B cell (primary cell): ENCODE results near the gene BLVRB. TPM values are rescaled to one million over a fixed set of nuclear protein-coding genes. Genes with fewer than 3 reads are reported as not detected.

ENCODE experiments used
- ATAC-seq: fragments of 200-7000 bp; cut with Tn5 transposase; one replicate; pipeline ENCODE4 v1.10.0; 2021; ENCODE audit warnings: low read depth, mild to moderate bottlenecking, moderate number of reproducible peaks, moderate library complexity
- CTCF ChIA-PET: fragments of 350-600 bp; sonication (Branson Sonifier 250); formaldehyde crosslinking; loops from one replicate; lab custom pipeline; 2021; ENCODE audit warnings: antibody characterized with exemption, inconsistent platforms; lab: Charles Lee
- POLR2A ChIA-PET: fragments of 350-600 bp; sonication (Branson Sonifier 250); formaldehyde crosslinking; loops from one replicate; lab custom pipeline; 2021; ENCODE audit warnings: antibody characterized with exemption; lab: Charles Lee
- DNase-seq: peaks from one replicate; pipeline ENCODE4 v3.0.0; 2013
- H2AFZ ChIP-seq: 2 replicates; pipeline ENCODE4 v1.6.1; 2012; ENCODE audit warnings: mild to moderate bottlenecking, low read depth, low read length; ENCODE audit not compliant: insufficient read depth, poor library complexity, severe bottlenecking
- H3K27ac ChIP-seq, 2 donors: 1 replicate in 1 of 2; 2 replicates in 1 of 2; pipeline ENCODE4 v1.5.1; 2012 to 2013; ENCODE audit warnings: low read length in 2 of 2, mild to moderate bottlenecking in 2 of 2, moderate library complexity in 1 of 2
- H3K27me3 ChIP-seq, 4 experiments: fragments of 200-600 bp in 1 of 4; sonication (generic) in 1 of 4; replicated peaks in 1 of 4; 1 replicate in 2 of 4; 2 replicates in 2 of 4; pipeline versions ENCODE4 v1.6.1 to v1.7.0; 2013 to 2016; ENCODE audit warnings: low read length in 3 of 4, mild to moderate bottlenecking in 2 of 4, mixed read lengths in 1 of 4, moderate library complexity in 1 of 4; ENCODE audit not compliant: insufficient read depth in 4 of 4, control insufficient read depth in 3 of 4; ENCODE audit errors: control extremely low read depth in 1 of 4
- H3K36me3 ChIP-seq, 2 experiments: replicated peaks in 1 of 2; 1 replicate in 1 of 2; 2 replicates in 1 of 2; pipeline versions ENCODE4 v1.6.1 to v1.7.1; 2013; ENCODE audit warnings: low read length in 1 of 2; ENCODE audit not compliant: insufficient read depth in 2 of 2, control insufficient read depth in 1 of 2; ENCODE audit errors: control extremely low read depth in 1 of 2, extremely low read depth in 1 of 2
- H3K4me1 ChIP-seq, 2 donors: fragments of 200-600 bp in 1 of 2; sonication (generic) in 1 of 2; 1 replicate in 1 of 2; 2 replicates in 1 of 2; pipeline versions ENCODE4 v1.5.1 to v1.6.1; 2013 to 2017; ENCODE audit warnings: low read length in 2 of 2; ENCODE audit not compliant: control insufficient read depth in 2 of 2, insufficient read depth in 2 of 2
- H3K4me2 ChIP-seq: replicated peaks from 2 replicates; pipeline ENCODE3; 2012; ENCODE audit warnings: mild to moderate bottlenecking, low read depth, low read length; ENCODE audit not compliant: poor library complexity, severe bottlenecking
- H3K4me3 ChIP-seq, 5 experiments: fragments of 200-600 bp in 1 of 5; sonication (generic) in 1 of 5; 1 replicate in 3 of 5; 2 replicates in 2 of 5; pipeline versions ENCODE4 v1.5.1 to v1.7.0; 2011 to 2016; ENCODE audit warnings: low read length in 4 of 5, mild to moderate bottlenecking in 4 of 5, low read depth in 2 of 5, control low read depth in 1 of 5, moderate library complexity in 1 of 5; ENCODE audit not compliant: insufficient read depth in 1 of 5; ENCODE audit errors: control extremely low read depth in 1 of 5, extremely low read depth in 1 of 5
- H3K79me2 ChIP-seq: fragments of 200-600 bp; sonication (generic); one replicate; pipeline ENCODE4 v1.6.0; 2016; ENCODE audit warnings: low read length; ENCODE audit not compliant: control insufficient read depth, insufficient read depth
- H3K9ac ChIP-seq: fragments of 200-600 bp; sonication (generic); 2 replicates; pipeline ENCODE4 v1.6.1; 2017; ENCODE audit warnings: mild to moderate bottlenecking, low read length, moderate library complexity
- H3K9me3 ChIP-seq, 3 donors: one replicate each; pipeline versions ENCODE4 v1.6.1 to v1.7.1; 2013; ENCODE audit warnings: low read length in 2 of 3; ENCODE audit not compliant: control insufficient read depth in 2 of 3, insufficient read depth in 1 of 3; ENCODE audit errors: control extremely low read depth in 1 of 3
- H4K20me1 ChIP-seq: 2 replicates; pipeline ENCODE4 v1.6.0; 2012; ENCODE audit warnings: mild to moderate bottlenecking, low read length; ENCODE audit not compliant: insufficient read depth, control insufficient read depth, poor library complexity, severe bottlenecking
- H3K27ac Mint-ChIP-seq: one replicate; pipeline ENCODE4 v1.8.0; 2021; ENCODE audit warnings: mixed read lengths
- H3K27me3 Mint-ChIP-seq: one replicate; pipeline ENCODE4 v1.8.0; 2021; ENCODE audit warnings: mixed read lengths
- H3K4me1 Mint-ChIP-seq: one replicate; pipeline ENCODE4 v1.8.0; 2021; ENCODE audit warnings: mixed read lengths
- H3K4me3 Mint-ChIP-seq: one replicate; pipeline ENCODE4 v1.8.0; 2021; ENCODE audit warnings: mixed read lengths
- H3K9me3 Mint-ChIP-seq: one replicate; pipeline ENCODE4 v1.8.0; 2022; ENCODE audit warnings: mixed read lengths; ENCODE audit not compliant: insufficient read depth
- CTCF ChIP-seq: fragments of 200-600 bp; IDR thresholded peaks from one replicate; pipeline ENCODE4 v1.8.0; 2022; ENCODE audit warnings: antibody characterized with exemption, mild to moderate bottlenecking
- EZH2 ChIP-seq: IDR thresholded peaks from 2 replicates; pipeline ENCODE4 v1.6.1; 2012; ENCODE audit warnings: borderline replicate concordance, low read depth, mild to moderate bottlenecking, moderate library complexity, low read length; ENCODE audit not compliant: insufficient read depth, poor library complexity, severe bottlenecking
- WGBS: methylation state at CpG from one replicate; pipeline ENCODE4 v1.1.5; 2013; ENCODE audit warnings: missing lambda C conversion rate; ENCODE audit not compliant: insufficient coverage; 5-methylcytosine and 5-hydroxymethylcytosine counted together
- intact Hi-C: fragments of 100-400 bp; cut with micrococcal nuclease; formaldehyde crosslinking; loops from one replicate; pipeline ENCODE4 v1.10.0; 2022
- polyA plus RNA-seq: library from polyadenylated mRNA; depleted of rRNA; stranded (reverse); fragments of >200 nt; gene quantifications from 2 replicates; pipeline ENCODE4 v1.2.3, GENCODE V29; 2012
- total RNA-seq, 2 donors: library from RNA; stranded (reverse); fragments of 120-200 nt in 1 of 2; gene quantifications; 1 replicate in 1 of 2; 2 replicates in 1 of 2; pipeline versions ENCODE4 v1.2.3 to v1.2.4, GENCODE V29; 2013 to 2022

BLVRB gene
- total and polyA plus RNA-seq, 2 donors (not counting 1 experiment from before 2014, with no cell fraction given) = 14.2 to 23.2 TPM

DNA sequence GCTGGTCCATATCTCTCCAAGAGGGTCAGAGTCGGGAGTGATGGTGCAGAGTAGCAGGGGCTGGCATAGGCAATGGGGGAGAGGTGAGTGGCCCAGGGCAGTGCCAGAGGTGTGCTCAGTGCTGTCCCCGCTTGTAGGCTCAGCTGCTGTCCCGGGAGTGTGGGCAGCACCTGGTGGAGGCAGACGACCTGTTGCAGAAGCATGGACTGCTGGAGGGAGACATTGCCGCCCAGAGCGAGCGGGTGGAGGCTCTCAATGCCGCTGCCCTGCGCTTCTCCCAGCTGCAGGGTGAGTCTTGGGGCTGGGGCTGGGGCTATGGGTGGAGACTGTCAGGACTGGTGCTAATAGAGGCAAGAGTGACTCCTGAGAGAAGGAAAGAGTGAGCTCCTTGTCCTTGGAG, 40.6 kb upstream of the BLVRB start:
- Mint-ChIP-seq H3K4me1 (no peaks in the 10 kb centered on the region), H3K27ac (no peak overlapping the region), H3K4me3 (no peak overlapping the region), H3K9me3 (no peaks in the 10 kb centered on the region), H3K27me3 (peaks cover 47% of the 10 kb centered on the region)
- Histone ChIP-seq H3K27me3 (peaks cover 0 to 33% (median 3%) of the 10 kb centered on the region in 4 experiments), H4K20me1 (no peaks in the 10 kb centered on the region), H3K27ac (no peak overlapping the region), H3K79me2 (no peaks in the 10 kb centered on the region), H2AFZ (no peak overlapping the region), H3K4me2 (no peak overlapping the region), H3K4me1 (no peaks in the 10 kb centered on the region), H3K36me3 (no peaks in the 10 kb centered on the region), H3K4me3 (no peak overlapping the region), H3K9me3 (peaks cover 0 to 4% (median 0%) of the 10 kb centered on the region in 3 donors), H3K9ac (no peak overlapping the region)
- ATAC-seq = no peak
- 85% methylated on average over 9 of the region's 9 CpGs for whole genome bisulfite sequencing
- POLR2A ChIA-PET = no interaction called here
- TF ChIP-seq CTCF = no peak
- TF ChIP-seq EZH2 = no peak
- CTCF ChIA-PET = no interaction called here
- intact Hi-C loops = no loop called here
- DNase-seq = no peak

GRCh38 chr19:40503320-40503695, 37.8 kb upstream of the BLVRB start:
- Histone ChIP-seq H3K27ac (no peak overlapping the region), H3K9ac (no peak overlapping the region), H3K79me2 (no peaks in the 10 kb centered on the region), H3K4me3 (no peak overlapping the region), H2AFZ (no peak overlapping the region), H3K9me3 (peaks cover 0 to 4% (median 0%) of the 10 kb centered on the region in 3 donors), H3K4me1 (no peaks in the 10 kb centered on the region), H3K36me3 (no peaks in the 10 kb centered on the region), H3K4me2 (no peak overlapping the region), H4K20me1 (no peaks in the 10 kb centered on the region), H3K27me3 (peaks cover 0 to 23% (median 2%) of the 10 kb centered on the region in 4 experiments)
- TF ChIP-seq CTCF (no peak), EZH2 (no peak)
- Mint-ChIP-seq H3K4me3 (no peak overlapping the region), H3K27ac (no peak overlapping the region), H3K4me1 (no peaks in the 10 kb centered on the region), H3K27me3 (peaks cover 32% of the 10 kb centered on the region), H3K9me3 (no peaks in the 10 kb centered on the region)
- DNase-seq (no peak), ATAC-seq (no peak)
- 78% methylated on average over 1 of the region's 1 CpG for WGBS
- CTCF ChIA-PET = no interaction called here
- intact Hi-C loops = no loop called here
- POLR2A ChIA-PET = no interaction called here
